ENCODE measurements around the gene MMP15.
"Not testable (repeated sequence)": the region's sequence is repeated elsewhere in the genome, so short reads cannot be mapped to it uniquely, and the experiment has no call there.

Gene MMP15

GRCh38 chr16:58094026-58094425 is 68.5 kb downstream of the MMP15 start:
- peaks cover 9% of the 10 kb centered on the region for H3K4me1 ChIP-seq
- H3K4me2 ChIP-seq, result no peak overlapping the region
- no peak for TF ChIP-seq Cebpa-rat (IDR thresholded peaks at IDR 0.05)
- H3K4me3 ChIP-seq, result no peak overlapping the region
- H3K27me3 ChIP-seq, result no peaks in the 10 kb centered on the region
- H3K36me3 ChIP-seq, result no peaks in the 10 kb centered on the region
- no peak overlapping the region for H3K27ac ChIP-seq
- no peaks in the 10 kb centered on the region for H4K20me1 ChIP-seq
- H3K9me3 ChIP-seq, result 0 out of 2 replicates have a peak, but pooled peaks cover 3% of the 10 kb centered on the region
- no peak overlapping the region for H3K9ac ChIP-seq

- Histone ChIP-seq H3K27ac (no peak overlapping the region), H3K9ac (no peak overlapping the region), H4K20me1 (no peaks in the 10 kb centered on the region), H3K4me2 (peak overlapping the region; percentile 25; the same call in 1 of the 2 replicates), H3K4me3 (no peak overlapping the region), H3K9me3 (no peaks in the 10 kb centered on the region), H3K27me3 (no peaks in the 10 kb centered on the region), H3K36me3 (no peaks in the 10 kb centered on the region), H3K4me1 (peaks cover 19% of the 10 kb centered on the region)
- no peak for TF ChIP-seq Cebpa-rat (IDR thresholded peaks at IDR 0.05)
Observed at GRCh38 chr16:58094791-58095574, 69.4 kb downstream of the MMP15 start.

GRCh38 chr16:58095575-58095960 is 70.0 kb downstream of the MMP15 start:
- H3K4me2 ChIP-seq, result peak overlapping the region; percentile 25; the same call in 1 of the 2 replicates
- H4K20me1 ChIP-seq, H3K9ac ChIP-seq, H3K27ac ChIP-seq, H3K9me3 ChIP-seq, H3K27me3 ChIP-seq, H3K4me3 ChIP-seq, H3K36me3 ChIP-seq: not testable (repeated sequence)
- peaks cover 25% of the 10 kb centered on the region for H3K4me1 ChIP-seq

GRCh38 chr16:58096249-58096648 is 70.7 kb downstream of the MMP15 start:
- Histone ChIP-seq H3K4me2 (no peak overlapping the region), H3K9me3 (no peaks in the 10 kb centered on the region), H3K27ac (no peak overlapping the region), H3K9ac (no peak overlapping the region), H3K27me3 (no peaks in the 10 kb centered on the region), H3K4me1 (peaks cover 32% of the 10 kb centered on the region), H3K4me3 (no peak overlapping the region), H3K36me3 (no peaks in the 10 kb centered on the region), H4K20me1 (no peaks in the 10 kb centered on the region)
- no peak for TF ChIP-seq Cebpa-rat (IDR thresholded peaks at IDR 0.05)

Measured in BLaER1 (cell line).